ENCODE measurements around the gene RPS15. TPM values are rescaled to one million over a fixed set of nuclear protein-coding genes. Genes with fewer than 3 reads are reported as not detected.
A peak's percentile ranks its signal among the peaks of the same experiment; 100 is the strongest.

RPS15 gene
- 1,000 to 10,000 TPM; 1,055 to 1,445 TPM for total RNA-seq

- H3K4me1 ChIP-seq = peaks cover 7% of the 10 kb centered on the region
- DNase-seq = peak; percentile 96
- H3K9ac ChIP-seq (ENCODE audit: low read depth in 2 of 2, low read length in 2 of 2) = peak within 1 kb of the TSS; percentile 81 to 90
- peak within 1 kb of the TSS; percentile 66 for H3K27ac ChIP-seq
- intact Hi-C loops (cut with DNase I) = no loop called here
- TF ChIP-seq, protein P1, sequence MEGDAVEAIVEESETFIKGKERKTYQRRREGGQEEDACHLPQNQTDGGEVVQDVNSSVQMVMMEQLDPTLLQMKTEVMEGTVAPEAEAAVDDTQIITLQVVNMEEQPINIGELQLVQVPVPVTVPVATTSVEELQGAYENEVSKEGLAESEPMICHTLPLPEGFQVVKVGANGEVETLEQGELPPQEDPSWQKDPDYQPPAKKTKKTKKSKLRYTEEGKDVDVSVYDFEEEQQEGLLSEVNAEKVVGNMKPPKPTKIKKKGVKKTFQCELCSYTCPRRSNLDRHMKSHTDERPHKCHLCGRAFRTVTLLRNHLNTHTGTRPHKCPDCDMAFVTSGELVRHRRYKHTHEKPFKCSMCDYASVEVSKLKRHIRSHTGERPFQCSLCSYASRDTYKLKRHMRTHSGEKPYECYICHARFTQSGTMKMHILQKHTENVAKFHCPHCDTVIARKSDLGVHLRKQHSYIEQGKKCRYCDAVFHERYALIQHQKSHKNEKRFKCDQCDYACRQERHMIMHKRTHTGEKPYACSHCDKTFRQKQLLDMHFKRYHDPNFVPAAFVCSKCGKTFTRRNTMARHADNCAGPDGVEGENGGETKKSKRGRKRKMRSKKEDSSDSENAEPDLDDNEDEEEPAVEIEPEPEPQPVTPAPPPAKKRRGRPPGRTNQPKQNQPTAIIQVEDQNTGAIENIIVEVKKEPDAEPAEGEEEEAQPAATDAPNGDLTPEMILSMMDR (IDR thresholded peaks at IDR 0.05) = peak; percentile 95
- H3K9me3 ChIP-seq = no peaks in the 10 kb centered on the region
- H3K27me3 ChIP-seq = no peaks in the 10 kb centered on the region
- peaks cover 23% of the 10 kb centered on the region for H3K36me3 ChIP-seq
- H3K4me3 ChIP-seq = peak within 1 kb of the TSS; percentile 73
These were observed at the start of gene RPS15 for GRCh38 chr19:1438035-1438932. RPS15 (plus strand) TSS chr19:1438396; CDS start chr19:1438426, 30 bp downstream.

DNA sequence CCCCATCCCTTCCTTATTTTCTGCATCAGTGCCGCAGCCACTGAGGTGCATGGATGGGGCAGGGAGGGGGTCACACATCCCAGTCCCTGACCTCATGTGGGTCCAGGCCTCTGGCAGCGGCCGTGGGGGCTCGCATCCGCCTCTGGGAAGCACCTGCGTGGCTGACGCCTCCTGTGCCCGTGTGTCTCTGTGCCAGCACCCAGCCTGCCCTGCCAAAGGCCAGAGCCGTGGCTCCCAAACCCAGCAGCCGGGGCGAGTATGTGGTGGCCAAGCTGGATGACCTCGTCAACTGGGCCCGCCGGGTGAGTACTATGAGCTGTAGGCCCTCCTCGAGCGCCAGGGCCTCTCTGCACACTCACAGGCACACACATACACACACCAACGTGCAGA is 49.6 kb upstream of the RPS15 start:
- H3K4me3 ChIP-seq = no peak overlapping the region
- intact Hi-C loops (cut with DNase I) = no loop called here
- H3K27ac ChIP-seq = no peak overlapping the region
- H3K9me3 ChIP-seq = no peaks in the 10 kb centered on the region
- H3K4me1 ChIP-seq = peaks cover 6% of the 10 kb centered on the region
- DNase-seq = no peak
- no peaks in the 10 kb centered on the region for H3K27me3 ChIP-seq
- TF ChIP-seq, protein P1 (IDR thresholded peaks at IDR 0.05) = no peak
- peaks cover 8% of the 10 kb centered on the region for H3K36me3 ChIP-seq
- H3K9ac ChIP-seq (ENCODE audit: low read depth in 2 of 2, low read length in 2 of 2) = no peak overlapping the region

- no peaks in the 10 kb centered on the region for H3K27me3 ChIP-seq
- intact Hi-C loops (cut with DNase I) = no loop called here
- peaks cover 8% of the 10 kb centered on the region for H3K36me3 ChIP-seq
- no peaks in the 10 kb centered on the region for H3K9me3 ChIP-seq
- TF ChIP-seq, protein P1 (IDR thresholded peaks at IDR 0.05) = no peak
- no peak for DNase-seq
- H3K9ac ChIP-seq (ENCODE audit: low read depth in 2 of 2, low read length in 2 of 2) = no peak overlapping the region
- H3K4me3 ChIP-seq = no peak overlapping the region
- H3K27ac ChIP-seq = no peak overlapping the region
- peaks cover 6% of the 10 kb centered on the region for H3K4me1 ChIP-seq
These were observed 48.9 kb upstream of the RPS15 start for GRCh38 chr19:1389033-1389940.

- Histone ChIP-seq H3K4me1 (no peaks in the 10 kb centered on the region), H3K9ac (ENCODE audit: low read depth in 2 of 2, low read length in 2 of 2) (no peak overlapping the region), H3K27me3 (no peaks in the 10 kb centered on the region), H3K36me3 (peaks cover 8% of the 10 kb centered on the region), H3K9me3 (no peaks in the 10 kb centered on the region), H3K4me3 (no peak overlapping the region), H3K27ac (no peak overlapping the region)
- TF ChIP-seq, protein P1 (IDR thresholded peaks at IDR 0.05) = no peak
- intact Hi-C loops (cut with DNase I) = no loop called here
- no peak for DNase-seq
These were observed 47.2 kb upstream of the RPS15 start for GRCh38 chr19:1390890-1391423.

DNA sequence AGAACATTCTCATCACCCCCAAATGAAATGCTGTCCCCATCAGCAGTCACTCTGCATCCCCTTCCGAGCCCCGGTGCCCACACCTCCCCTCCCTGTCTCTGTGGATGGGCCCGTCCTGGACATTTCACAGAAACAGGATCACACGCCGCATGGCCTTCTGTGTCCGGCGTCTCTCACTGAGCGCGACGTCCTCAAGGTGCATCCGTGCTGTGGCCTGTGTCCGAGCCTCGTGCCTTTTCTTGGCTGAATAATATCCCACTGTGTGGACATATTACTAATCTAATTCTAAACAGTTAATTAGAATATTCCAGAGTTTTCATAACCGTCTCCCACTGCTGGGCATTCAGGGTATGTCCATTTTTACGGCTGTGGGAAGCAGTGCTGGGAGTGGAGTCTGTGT is 45.8 kb upstream of the RPS15 start:
- Histone ChIP-seq H3K4me1 (peaks cover 3% of the 10 kb centered on the region), H3K9ac (ENCODE audit: low read depth in 2 of 2, low read length in 2 of 2) (no peak overlapping the region), H3K4me3 (no peak overlapping the region), H3K27ac (no peak overlapping the region), H3K27me3 (no peaks in the 10 kb centered on the region), H3K9me3 (no peaks in the 10 kb centered on the region), H3K36me3 (peaks cover 8% of the 10 kb centered on the region)
- DNase-seq = no peak
- TF ChIP-seq, protein P1 (IDR thresholded peaks at IDR 0.05) = no peak
- intact Hi-C loops (cut with DNase I) = no loop called here
